IMR-90 (cell line): ENCODE data around the gene ARHGEF7.

Experiments
- FOS ChIP-seq: fragments of 150-350 bp; IDR thresholded peaks from 2 replicates; pipeline ENCODE4 v1.6.1; 2016; ENCODE audit warnings: low read depth, low read length
- MXI1 ChIP-seq: IDR thresholded peaks from 2 replicates; pipeline ENCODE4 v1.6.1; 2012; ENCODE audit warnings: low read depth, mild to moderate bottlenecking, low read length, moderate library complexity, borderline replicate concordance
- POLR2A ChIP-seq: IDR thresholded peaks from 2 replicates; pipeline ENCODE4 v1.6.1; 2012; ENCODE audit warnings: mild to moderate bottlenecking, low read depth, low read length
- RCOR1 ChIP-seq: IDR thresholded peaks from 2 replicates; pipeline ENCODE4 v1.6.1; 2012; ENCODE audit warnings: mild to moderate bottlenecking, low read length, improper control_type of control experiment; ENCODE audit not compliant: insufficient replicate concordance
- RFX5 ChIP-seq: IDR thresholded peaks from 2 replicates; pipeline ENCODE4 v1.8.0; 2012; ENCODE audit warnings: low read depth, mild to moderate bottlenecking, low read length, moderate library complexity
- USF2 ChIP-seq: fragments of 150-350 bp; IDR thresholded peaks from 2 replicates; pipeline ENCODE4 v1.6.1; 2017; ENCODE audit warnings: mild to moderate bottlenecking, antibody characterized with exemption, low read length, low read depth
- TF ChIP-seq, protein P1 (sequence below): conservative IDR thresholded peaks from 2 replicates; pipeline ENCODE4 v1.5.1; 2012; ENCODE audit warnings: mild to moderate bottlenecking, low read depth, low read length, improper control_type of control experiment

- TF ChIP-seq, protein P1, sequence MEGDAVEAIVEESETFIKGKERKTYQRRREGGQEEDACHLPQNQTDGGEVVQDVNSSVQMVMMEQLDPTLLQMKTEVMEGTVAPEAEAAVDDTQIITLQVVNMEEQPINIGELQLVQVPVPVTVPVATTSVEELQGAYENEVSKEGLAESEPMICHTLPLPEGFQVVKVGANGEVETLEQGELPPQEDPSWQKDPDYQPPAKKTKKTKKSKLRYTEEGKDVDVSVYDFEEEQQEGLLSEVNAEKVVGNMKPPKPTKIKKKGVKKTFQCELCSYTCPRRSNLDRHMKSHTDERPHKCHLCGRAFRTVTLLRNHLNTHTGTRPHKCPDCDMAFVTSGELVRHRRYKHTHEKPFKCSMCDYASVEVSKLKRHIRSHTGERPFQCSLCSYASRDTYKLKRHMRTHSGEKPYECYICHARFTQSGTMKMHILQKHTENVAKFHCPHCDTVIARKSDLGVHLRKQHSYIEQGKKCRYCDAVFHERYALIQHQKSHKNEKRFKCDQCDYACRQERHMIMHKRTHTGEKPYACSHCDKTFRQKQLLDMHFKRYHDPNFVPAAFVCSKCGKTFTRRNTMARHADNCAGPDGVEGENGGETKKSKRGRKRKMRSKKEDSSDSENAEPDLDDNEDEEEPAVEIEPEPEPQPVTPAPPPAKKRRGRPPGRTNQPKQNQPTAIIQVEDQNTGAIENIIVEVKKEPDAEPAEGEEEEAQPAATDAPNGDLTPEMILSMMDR: no peak
- TF ChIP-seq USF2 (no peak), RCOR1 (no peak), RFX5 (no peak), MXI1 (no peak), FOS (no peak), POLR2A (no peak)
Measured at GRCh38 chr13:111242585-111242984, 127.5 kb downstream of the ARHGEF7 start.
